ENCODE results near the gene DLGAP4.
A peak's percentile ranks its signal among the peaks of the same experiment; 100 is the strongest.

Gene DLGAP4

DNA sequence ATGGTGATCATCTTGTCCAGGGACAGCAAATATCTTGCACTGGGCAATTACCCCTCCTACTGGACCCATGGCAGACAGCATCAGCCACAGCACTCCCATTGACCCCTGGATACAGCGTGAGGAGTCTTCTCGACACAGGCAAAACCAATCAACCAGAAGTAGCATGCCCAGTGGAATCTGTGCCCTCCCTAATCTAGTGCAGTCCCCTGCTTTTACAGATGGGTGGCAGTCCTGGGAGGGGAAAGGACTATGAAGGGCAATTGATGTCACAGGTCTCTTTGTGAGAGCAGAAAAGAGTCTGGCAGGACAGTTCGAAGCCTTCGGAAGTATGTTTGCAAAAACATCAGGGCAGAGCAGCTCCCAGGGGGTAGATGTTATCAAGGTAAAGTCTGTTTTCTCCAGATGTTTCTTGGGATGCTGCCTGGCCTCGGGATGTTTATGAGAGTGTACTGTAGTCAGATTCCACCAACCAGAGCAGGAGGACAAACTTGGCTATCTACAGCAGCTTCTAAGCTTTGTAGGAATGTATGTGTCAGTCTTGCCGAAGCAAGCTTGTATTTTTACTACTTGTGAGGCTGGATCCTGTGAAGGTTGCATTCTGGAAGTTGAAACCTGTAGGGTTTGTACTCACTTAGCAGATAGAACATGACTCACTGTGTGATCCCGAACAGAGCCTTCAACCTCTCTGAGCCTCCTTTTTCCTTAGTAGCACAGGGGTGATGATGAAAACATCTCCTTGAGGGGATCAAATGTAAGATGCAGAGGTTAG, 172.2 kb downstream of the DLGAP4 start:
- DNase-seq (ENCODE audit: low read depth) = no peak

GRCh38 chr20:36479938-36480337, 173.8 kb downstream of the DLGAP4 start:
- DNase-seq (ENCODE audit: low read depth) = no peak

- no peak for DNase-seq (ENCODE audit: low read depth)
Observed at GRCh38 chr20:36480456-36481048, 174.4 kb downstream of the DLGAP4 start.

DNA sequence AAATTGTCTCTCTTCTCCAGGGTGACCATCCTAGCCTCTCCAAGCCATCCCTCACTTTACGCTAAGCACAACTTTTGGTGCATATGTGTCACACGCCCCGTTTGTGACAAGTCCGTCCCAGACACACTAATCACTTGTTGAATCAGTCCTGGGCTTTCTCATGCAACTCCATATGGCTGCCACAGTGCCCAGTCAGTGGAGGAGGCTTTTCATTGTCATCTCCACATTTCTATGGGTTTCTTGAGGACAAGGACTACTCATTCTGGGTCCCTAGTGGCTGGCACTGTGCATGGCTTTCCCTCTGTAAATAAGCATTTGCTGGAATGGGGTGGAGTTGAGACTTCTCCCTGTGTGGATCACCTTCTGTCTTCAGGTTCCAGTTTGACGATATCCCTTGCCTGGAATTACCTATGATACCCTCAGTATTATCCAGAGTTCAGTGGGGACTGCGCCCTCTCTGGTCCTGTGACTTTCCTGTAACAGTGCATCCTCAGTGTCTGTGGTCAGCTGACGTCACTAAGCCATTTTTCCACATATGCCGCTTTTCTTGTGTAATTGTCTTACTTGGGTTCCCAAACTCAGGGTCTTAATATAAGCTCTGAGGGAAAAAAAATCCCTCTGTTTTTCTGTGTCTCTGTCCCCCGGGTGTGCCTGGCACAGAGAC, 175.4 kb downstream of the DLGAP4 start:
- DNase-seq (ENCODE audit: low read depth) = no peak

- DNase-seq (ENCODE audit: low read depth) = no peak
Observed at GRCh38 chr20:36482044-36482473, 175.9 kb downstream of the DLGAP4 start.

DNA sequence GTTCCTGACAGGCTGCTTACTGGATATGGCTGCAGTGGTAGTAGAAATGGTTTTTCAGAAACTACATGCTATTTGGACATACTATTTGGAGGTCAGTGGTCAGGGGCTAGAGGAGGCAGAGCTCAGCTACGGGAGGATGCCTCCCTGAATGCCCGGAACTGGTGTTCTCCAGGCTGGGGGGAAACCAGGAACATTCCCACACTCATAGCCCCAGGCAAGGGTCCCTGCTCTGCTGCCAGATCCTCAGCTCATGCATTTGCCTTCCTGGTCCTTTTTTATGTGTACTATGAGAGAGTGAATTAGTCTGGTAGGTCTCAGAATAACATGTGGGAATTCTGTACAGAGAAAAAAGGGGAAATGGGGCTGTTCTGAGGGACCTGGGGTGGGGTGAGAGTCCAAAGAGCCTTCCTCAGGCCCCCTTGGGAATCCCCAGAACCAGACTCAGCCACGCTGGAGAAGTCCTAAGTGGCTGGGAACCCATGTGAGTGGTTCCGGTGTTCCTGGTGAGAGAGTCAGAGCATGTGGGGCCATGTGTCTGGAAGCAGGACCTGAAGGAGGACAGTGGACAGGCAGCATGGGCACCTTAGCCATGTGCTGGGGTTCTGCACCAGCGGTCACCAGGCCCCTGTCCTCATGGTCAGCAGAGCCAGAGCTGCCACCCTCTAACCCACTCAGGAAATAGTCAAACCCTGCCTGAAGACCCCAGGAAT, 177.2 kb downstream of the DLGAP4 start:
- no peak for DNase-seq (ENCODE audit: low read depth)

DNA sequence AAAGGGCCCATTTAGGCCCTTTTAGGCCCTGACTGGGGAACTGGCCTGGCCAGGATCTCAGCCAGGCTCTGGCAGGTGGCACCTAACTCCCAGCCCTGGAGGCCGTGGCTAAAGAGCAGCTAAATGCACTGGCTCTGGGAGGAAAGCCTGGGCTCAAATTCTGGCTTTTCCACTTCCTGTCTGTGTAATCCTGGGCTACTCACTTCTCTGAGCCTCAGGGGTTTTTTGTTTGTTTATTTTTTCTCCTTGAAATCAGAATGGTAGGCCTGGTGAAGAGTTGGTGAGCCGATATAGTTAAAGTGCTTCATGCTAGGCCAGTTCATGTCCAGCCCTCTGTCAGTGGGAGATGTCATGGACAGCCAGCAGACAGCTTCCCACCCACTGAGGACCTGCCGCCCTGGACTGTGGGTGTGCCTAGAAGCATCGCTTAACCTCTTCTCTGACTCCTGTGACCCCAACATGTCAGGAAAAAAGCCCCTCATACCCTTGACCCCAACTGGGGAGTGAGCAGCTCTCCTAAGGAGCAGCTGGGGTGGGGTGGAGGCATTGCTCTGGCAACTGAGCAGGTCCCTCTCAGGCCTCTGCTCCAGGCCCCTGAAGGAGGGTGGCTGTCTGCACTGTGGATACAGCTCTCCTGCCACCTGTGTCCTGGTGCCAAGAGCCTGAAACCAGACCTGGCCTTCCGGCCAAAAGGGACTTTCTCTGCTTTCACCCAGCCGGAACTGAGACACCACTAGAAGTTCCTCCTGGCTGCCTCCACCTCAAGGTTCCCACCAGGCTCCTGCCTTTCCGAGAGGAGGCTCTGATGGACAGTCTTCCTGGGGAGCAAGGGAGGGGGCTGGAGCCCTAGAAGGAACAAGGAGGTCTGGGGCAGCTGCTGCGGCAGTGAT, 178.0 kb downstream of the DLGAP4 start:
- no peak for DNase-seq (ENCODE audit: low read depth)

- no peak for DNase-seq (ENCODE audit: low read depth)
Observed at GRCh38 chr20:36485286-36485685, 179.1 kb downstream of the DLGAP4 start.

- no peak for DNase-seq (ENCODE audit: low read depth)
Observed at GRCh38 chr20:36487069-36487468, 180.9 kb downstream of the DLGAP4 start.

DNA sequence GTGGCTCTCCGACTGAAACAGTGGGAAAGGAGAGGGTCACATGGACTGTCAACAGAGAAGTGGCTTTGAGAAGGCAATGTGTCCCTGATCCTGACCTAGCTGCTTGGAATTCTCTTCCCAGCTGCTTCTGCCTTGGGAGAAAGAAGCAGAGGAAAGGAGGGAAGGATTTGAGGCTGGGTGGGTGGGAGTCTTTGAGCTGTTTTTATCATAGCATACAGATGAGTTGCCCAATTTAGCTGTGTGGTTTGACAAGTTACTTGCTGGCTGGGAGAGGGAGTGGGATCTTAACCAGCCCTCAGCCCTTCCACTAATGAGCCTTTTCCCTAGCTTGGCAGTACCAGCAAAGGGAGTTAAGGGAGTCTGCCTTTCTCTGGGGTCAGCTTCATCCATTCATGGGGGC, 184.1 kb downstream of the DLGAP4 start:
- no peak for DNase-seq (ENCODE audit: low read depth)

- peak; percentile 45 for DNase-seq (ENCODE audit: low read depth)
Observed at GRCh38 chr20:36491901-36492617, 185.9 kb downstream of the DLGAP4 start.

DNA sequence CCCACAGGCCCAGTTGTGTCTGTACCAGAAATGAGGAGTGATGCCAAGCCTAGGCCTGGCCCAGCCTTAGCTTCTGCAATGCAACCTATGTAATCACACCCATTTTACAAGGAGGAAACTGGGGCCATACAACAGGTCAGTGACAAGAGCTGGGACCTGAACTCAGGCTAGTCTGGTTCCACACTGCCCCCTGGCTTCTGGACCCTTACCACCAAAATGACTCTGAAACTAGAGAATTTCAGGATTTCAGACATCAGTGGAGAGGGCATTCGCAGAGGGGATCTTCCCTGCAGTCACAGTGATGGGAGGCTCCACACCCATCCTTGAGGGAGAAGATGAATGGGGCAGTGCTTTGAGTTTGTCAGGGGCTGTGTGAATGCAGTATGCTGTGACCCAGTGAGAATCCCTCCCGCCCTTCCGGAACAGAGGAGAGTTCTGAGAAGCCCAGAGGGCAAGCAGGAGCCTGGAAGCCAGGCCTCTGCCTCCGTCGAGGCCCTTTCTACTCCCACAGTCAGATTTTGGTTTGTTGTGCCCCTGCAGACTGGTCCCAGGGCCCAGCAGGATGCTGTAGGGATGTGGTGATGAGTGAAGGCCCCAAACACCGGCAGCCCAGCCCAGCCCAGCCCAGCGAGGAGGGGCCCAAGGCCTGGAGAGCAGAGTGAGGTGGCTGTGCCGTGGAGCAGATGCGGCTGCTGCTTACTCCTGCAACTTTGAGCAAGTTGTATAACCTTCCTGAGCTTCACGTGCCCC, 187.1 kb downstream of the DLGAP4 start:
- no peak for DNase-seq (ENCODE audit: low read depth)

DNA sequence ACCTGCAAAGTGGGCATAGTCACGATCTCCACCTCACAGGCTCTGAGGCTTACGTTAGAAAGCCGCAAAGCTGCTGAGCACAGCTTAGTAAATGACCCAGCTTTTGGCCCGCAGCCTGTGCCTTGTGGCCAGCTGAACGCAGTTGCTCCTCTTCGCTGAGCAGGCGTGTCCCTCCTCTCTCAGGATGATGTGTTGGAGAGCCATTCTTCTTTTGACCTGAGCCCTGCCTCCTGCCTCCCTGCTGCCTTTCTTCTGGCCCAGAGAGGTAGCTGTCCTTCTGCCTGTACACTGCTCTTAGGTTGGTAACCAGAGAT, 187.6 kb downstream of the DLGAP4 start:
- DNase-seq (ENCODE audit: low read depth) = no peak

GRCh38 chr20:36496707-36497669, 190.8 kb downstream of the DLGAP4 start:
- DNase-seq (ENCODE audit: low read depth) = no peak

GRCh38 chr20:36497856-36498255, 191.7 kb downstream of the DLGAP4 start:
- no peak for DNase-seq (ENCODE audit: low read depth)

- DNase-seq (ENCODE audit: low read depth) = no peak
Observed at GRCh38 chr20:36498386-36499179, 192.4 kb downstream of the DLGAP4 start.

- DNase-seq (ENCODE audit: low read depth) = no peak
Observed at GRCh38 chr20:36499211-36499610, 193.1 kb downstream of the DLGAP4 start.
